ENCODE data around the gene ZNF684.

DNA sequence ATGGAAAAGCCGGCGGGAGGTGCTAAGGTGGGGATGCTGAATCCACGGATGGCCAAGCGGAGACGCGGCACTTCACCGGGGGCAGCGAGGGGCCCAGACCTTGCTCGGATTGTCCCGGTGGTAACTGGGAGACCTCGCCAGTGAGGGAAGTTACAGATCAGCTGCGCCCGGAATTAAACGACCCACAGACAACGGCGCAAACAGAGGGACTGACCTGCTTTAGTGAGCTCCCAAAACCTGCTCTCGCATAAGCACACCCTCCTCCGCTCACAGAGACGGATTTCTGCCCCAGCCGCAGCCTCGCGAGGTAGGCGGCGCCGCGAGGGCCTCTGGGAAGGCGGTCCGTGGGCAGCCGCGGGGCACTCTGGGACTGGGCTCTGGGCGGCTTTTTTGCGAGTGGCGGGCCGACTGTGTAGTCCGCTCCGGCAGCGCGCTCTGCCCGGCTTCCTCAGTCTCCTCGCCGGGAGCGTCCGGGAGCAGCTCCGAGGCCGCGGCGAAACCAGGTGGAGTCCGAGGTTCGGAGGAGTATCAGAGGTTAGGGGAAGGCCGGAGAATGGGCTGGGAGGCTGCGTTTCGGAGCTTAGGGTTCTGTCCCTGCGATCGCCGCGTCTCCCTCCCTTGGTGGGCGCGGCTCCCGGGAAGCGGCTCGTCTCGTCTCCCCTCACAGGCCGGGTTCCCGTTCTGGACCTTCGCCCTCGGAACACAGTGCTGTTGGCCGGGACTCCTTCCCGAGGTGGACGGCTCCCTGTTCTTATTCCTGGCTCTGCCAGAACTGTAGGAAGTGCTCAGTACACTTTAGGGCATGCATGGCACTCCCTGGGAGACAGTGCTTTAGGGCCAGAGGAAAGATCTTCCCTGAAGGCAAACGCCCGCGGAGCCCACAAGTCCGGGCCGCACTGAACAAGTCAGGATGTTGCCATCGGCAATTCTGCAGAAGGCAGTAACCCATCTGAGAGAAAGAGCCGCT, 22.8 kb upstream of the ZNF684 start, which contains the start of gene EXO5:
- TF ChIP-seq POLR2A (IDR thresholded peaks at IDR 0.05; ENCODE audit: low read length) (peak; percentile 52), EP300 (IDR thresholded peaks at IDR 0.05) (no peak), CHD2 (IDR thresholded peaks at IDR 0.05; ENCODE audit: low read length, partially characterized antibody) (peak; percentile 49), HDAC2 (IDR thresholded peaks at IDR 0.05) (no peak), NFE2L2 (conservative IDR thresholded peaks at IDR 0.05; ENCODE audit: low read length) (no peak), CEBPB (IDR thresholded peaks at IDR 0.05) (no peak), SREBF2 (IDR thresholded peaks at IDR 0.05) (no peak), CBX8 (IDR thresholded peaks at IDR 0.05) (no peak), EHF (CRISPR knock-in tag; IDR thresholded peaks at IDR 0.05) (no peak), FOXS1 (CRISPR knock-in tag; IDR thresholded peaks at IDR 0.05) (no peak), SMC3 (IDR thresholded peaks at IDR 0.05) (no peak)
- TF ChIP-seq, protein P1, sequence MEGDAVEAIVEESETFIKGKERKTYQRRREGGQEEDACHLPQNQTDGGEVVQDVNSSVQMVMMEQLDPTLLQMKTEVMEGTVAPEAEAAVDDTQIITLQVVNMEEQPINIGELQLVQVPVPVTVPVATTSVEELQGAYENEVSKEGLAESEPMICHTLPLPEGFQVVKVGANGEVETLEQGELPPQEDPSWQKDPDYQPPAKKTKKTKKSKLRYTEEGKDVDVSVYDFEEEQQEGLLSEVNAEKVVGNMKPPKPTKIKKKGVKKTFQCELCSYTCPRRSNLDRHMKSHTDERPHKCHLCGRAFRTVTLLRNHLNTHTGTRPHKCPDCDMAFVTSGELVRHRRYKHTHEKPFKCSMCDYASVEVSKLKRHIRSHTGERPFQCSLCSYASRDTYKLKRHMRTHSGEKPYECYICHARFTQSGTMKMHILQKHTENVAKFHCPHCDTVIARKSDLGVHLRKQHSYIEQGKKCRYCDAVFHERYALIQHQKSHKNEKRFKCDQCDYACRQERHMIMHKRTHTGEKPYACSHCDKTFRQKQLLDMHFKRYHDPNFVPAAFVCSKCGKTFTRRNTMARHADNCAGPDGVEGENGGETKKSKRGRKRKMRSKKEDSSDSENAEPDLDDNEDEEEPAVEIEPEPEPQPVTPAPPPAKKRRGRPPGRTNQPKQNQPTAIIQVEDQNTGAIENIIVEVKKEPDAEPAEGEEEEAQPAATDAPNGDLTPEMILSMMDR (IDR thresholded peaks at IDR 0.05) = no peak
- TF ChIP-seq, protein P2, sequence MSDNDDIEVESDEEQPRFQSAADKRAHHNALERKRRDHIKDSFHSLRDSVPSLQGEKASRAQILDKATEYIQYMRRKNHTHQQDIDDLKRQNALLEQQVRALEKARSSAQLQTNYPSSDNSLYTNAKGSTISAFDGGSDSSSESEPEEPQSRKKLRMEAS (IDR thresholded peaks at IDR 0.05) = peak; percentile 93
- TF ChIP-seq, protein P3, sequence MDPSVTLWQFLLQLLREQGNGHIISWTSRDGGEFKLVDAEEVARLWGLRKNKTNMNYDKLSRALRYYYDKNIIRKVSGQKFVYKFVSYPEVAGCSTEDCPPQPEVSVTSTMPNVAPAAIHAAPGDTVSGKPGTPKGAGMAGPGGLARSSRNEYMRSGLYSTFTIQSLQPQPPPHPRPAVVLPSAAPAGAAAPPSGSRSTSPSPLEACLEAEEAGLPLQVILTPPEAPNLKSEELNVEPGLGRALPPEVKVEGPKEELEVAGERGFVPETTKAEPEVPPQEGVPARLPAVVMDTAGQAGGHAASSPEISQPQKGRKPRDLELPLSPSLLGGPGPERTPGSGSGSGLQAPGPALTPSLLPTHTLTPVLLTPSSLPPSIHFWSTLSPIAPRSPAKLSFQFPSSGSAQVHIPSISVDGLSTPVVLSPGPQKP (IDR thresholded peaks at IDR 0.05; ENCODE audit: low read depth, low read length) = no peak
